ENCODE measurements around the gene DYRK1A. TPM values are rescaled to one million over a fixed set of nuclear protein-coding genes. Genes with fewer than 3 reads are reported as not detected.

DYRK1A gene
- total RNA-seq, 2 donors from 2014 or later: 57.5 to 57.7 TPM

GRCh38 chr21:37555672-37556261, 189.2 kb downstream of the DYRK1A start:
- Histone ChIP-seq H3K27me3 (no peaks in the 10 kb centered on the region), H3K36me3 (no peaks in the 10 kb centered on the region), H3K9ac (ENCODE audit: low read depth in 2 of 2, low read length in 2 of 2) (no peak overlapping the region), H3K4me1 (no peaks in the 10 kb centered on the region), H3K9me3 (no peaks in the 10 kb centered on the region), H3K27ac (no peak overlapping the region), H3K4me3 (no peak overlapping the region)
- TF ChIP-seq, protein P1, sequence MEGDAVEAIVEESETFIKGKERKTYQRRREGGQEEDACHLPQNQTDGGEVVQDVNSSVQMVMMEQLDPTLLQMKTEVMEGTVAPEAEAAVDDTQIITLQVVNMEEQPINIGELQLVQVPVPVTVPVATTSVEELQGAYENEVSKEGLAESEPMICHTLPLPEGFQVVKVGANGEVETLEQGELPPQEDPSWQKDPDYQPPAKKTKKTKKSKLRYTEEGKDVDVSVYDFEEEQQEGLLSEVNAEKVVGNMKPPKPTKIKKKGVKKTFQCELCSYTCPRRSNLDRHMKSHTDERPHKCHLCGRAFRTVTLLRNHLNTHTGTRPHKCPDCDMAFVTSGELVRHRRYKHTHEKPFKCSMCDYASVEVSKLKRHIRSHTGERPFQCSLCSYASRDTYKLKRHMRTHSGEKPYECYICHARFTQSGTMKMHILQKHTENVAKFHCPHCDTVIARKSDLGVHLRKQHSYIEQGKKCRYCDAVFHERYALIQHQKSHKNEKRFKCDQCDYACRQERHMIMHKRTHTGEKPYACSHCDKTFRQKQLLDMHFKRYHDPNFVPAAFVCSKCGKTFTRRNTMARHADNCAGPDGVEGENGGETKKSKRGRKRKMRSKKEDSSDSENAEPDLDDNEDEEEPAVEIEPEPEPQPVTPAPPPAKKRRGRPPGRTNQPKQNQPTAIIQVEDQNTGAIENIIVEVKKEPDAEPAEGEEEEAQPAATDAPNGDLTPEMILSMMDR (IDR thresholded peaks at IDR 0.05): no peak
- intact Hi-C loops (cut with DNase I): no loop called here
- DNase-seq: no peak

GRCh38 chr21:37557261-37557950, 190.8 kb downstream of the DYRK1A start:
- H3K27me3 ChIP-seq: no peaks in the 10 kb centered on the region
- H3K4me1 ChIP-seq: no peaks in the 10 kb centered on the region
- H3K9me3 ChIP-seq: no peaks in the 10 kb centered on the region
- DNase-seq: no peak
- TF ChIP-seq, protein P1 (IDR thresholded peaks at IDR 0.05): no peak
- intact Hi-C loops (cut with DNase I): no loop called here
- no peak overlapping the region for H3K27ac ChIP-seq
- no peak overlapping the region for H3K9ac ChIP-seq (ENCODE audit: low read depth in 2 of 2, low read length in 2 of 2)
- H3K36me3 ChIP-seq: no peaks in the 10 kb centered on the region
- H3K4me3 ChIP-seq: no peak overlapping the region

GRCh38 chr21:37558676-37559211, 192.2 kb downstream of the DYRK1A start:
- TF ChIP-seq, protein P1 (IDR thresholded peaks at IDR 0.05): no peak
- no peak overlapping the region for H3K9ac ChIP-seq (ENCODE audit: low read depth in 2 of 2, low read length in 2 of 2)
- no peak for DNase-seq
- no peak overlapping the region for H3K27ac ChIP-seq
- no peaks in the 10 kb centered on the region for H3K4me1 ChIP-seq
- no peak overlapping the region for H3K4me3 ChIP-seq
- no peaks in the 10 kb centered on the region for H3K27me3 ChIP-seq
- no peaks in the 10 kb centered on the region for H3K36me3 ChIP-seq
- H3K9me3 ChIP-seq: no peaks in the 10 kb centered on the region
- intact Hi-C loops (cut with DNase I): no loop called here

- TF ChIP-seq, protein P1 (IDR thresholded peaks at IDR 0.05): no peak
- intact Hi-C loops (cut with DNase I): loop anchor here (10.0 kb wide), 1 partner anchor 296 kb away; the partner anchor contains the start of gene VPS26C
- no peak for DNase-seq
- Histone ChIP-seq H3K4me1 (no peaks in the 10 kb centered on the region), H3K27me3 (no peaks in the 10 kb centered on the region), H3K9ac (ENCODE audit: low read depth in 2 of 2, low read length in 2 of 2) (no peak overlapping the region), H3K4me3 (no peak overlapping the region), H3K36me3 (no peaks in the 10 kb centered on the region), H3K27ac (no peak overlapping the region), H3K9me3 (no peaks in the 10 kb centered on the region)
Measured at GRCh38 chr21:37560385-37560784, 193.8 kb downstream of the DYRK1A start.

GRCh38 chr21:37561506-37561905, 194.9 kb downstream of the DYRK1A start:
- no peak for DNase-seq
- no peak overlapping the region for H3K9ac ChIP-seq (ENCODE audit: low read depth in 2 of 2, low read length in 2 of 2)
- no peaks in the 10 kb centered on the region for H3K27me3 ChIP-seq
- no peaks in the 10 kb centered on the region for H3K36me3 ChIP-seq
- intact Hi-C loops (cut with DNase I): loop anchor here (10.0 kb wide), 1 partner anchor 297 kb away; the partner anchor contains the start of gene VPS26C
- H3K4me3 ChIP-seq: no peak overlapping the region
- H3K4me1 ChIP-seq: no peaks in the 10 kb centered on the region
- TF ChIP-seq, protein P1 (IDR thresholded peaks at IDR 0.05): no peak
- H3K27ac ChIP-seq: no peak overlapping the region
- H3K9me3 ChIP-seq: no peaks in the 10 kb centered on the region
